ENCODE results near the gene SMAD6.

DNA sequence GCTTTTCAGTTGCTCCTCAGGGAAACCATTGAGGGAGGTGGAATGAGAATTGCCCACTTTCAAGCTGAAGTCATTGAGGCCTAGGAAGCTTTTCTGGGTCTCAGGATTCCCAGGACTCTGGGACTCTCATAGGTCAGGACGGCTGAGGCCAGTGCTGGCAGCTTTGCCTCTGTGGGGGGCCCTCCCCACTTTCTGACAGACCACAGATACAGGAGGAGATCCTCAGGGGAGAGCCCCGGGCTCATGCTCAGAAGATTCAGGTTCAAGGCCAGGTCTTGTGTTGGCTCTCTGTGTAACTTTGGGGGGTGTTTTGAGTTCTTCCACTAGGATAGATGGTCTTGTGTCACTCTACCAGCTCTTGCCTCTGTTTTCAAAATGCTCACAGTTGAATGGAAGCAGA lies 50.0 kb downstream of the SMAD6 start:
- TF ChIP-seq TAF1 (IDR thresholded peaks at IDR 0.05; ENCODE audit: borderline replicate concordance, insufficient read depth, low read length) = no peak
- TF ChIP-seq, protein P1, sequence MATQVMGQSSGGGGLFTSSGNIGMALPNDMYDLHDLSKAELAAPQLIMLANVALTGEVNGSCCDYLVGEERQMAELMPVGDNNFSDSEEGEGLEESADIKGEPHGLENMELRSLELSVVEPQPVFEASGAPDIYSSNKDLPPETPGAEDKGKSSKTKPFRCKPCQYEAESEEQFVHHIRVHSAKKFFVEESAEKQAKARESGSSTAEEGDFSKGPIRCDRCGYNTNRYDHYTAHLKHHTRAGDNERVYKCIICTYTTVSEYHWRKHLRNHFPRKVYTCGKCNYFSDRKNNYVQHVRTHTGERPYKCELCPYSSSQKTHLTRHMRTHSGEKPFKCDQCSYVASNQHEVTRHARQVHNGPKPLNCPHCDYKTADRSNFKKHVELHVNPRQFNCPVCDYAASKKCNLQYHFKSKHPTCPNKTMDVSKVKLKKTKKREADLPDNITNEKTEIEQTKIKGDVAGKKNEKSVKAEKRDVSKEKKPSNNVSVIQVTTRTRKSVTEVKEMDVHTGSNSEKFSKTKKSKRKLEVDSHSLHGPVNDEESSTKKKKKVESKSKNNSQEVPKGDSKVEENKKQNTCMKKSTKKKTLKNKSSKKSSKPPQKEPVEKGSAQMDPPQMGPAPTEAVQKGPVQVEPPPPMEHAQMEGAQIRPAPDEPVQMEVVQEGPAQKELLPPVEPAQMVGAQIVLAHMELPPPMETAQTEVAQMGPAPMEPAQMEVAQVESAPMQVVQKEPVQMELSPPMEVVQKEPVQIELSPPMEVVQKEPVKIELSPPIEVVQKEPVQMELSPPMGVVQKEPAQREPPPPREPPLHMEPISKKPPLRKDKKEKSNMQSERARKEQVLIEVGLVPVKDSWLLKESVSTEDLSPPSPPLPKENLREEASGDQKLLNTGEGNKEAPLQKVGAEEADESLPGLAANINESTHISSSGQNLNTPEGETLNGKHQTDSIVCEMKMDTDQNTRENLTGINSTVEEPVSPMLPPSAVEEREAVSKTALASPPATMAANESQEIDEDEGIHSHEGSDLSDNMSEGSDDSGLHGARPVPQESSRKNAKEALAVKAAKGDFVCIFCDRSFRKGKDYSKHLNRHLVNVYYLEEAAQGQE (IDR thresholded peaks at IDR 0.05; ENCODE audit: insufficient read depth in 1 of 2, low read depth in 2 of 2, low read length in 2 of 2) = no peak

All from PFSK-1 (cell line).